DMS53 treated with DMSO at 0.1 percent for 48 hours (cell line): ENCODE measurements around the gene ZNF654.

Experiments used
- DNase-seq: peaks from one replicate; lab custom pipeline; 2025; ENCODE audit not compliant: unreplicated experiment; lab: John Stamatoyannopoulos, UW

The ZNF654 gene

DNA sequence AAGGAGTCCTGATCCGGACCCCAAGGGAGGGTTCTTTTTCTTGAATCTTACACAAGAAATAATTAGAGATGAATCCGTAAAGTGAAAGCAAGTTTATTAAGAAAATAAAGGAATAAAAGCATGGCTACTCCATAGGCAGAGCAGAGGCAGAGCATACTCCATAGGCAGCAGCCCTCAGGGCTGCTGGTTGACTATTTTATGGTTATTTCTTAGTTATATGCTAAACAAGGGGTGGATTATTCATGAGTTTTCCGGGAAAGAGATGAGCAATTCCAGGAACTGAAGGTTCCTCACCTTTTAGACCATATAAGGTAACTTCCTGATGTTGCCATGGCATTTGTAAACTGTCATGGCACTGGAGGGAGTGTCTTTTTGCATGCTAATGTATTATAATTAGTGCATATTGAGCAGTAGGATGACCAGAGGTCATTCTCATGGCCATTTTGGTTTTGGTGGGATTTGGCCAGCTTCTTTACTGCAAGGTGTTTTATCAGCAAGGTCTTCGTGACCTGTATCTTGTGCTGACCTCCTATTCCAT, 132.9 kb downstream of the ZNF654 start:
- DNase-seq, result no peak

DNA sequence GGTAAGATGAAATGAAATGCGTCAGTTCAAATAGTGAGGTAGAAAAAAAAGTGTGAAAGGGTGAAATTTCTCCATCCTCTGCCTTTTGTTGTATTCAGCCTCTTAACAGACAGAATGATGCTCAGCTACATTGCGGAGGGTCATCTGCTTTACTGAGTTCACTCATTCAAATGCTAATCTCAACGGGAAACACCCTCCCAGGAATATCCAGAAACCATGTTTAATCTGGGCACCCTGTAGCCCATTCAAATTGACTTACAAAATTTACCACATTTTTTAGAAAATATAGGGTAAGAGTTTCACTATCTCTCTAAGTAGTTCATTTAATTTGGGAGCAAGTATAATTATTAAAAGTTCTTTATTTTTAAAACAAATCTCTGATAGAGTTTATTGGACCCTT, 133.6 kb downstream of the ZNF654 start:
- DNase-seq, result no peak
